GM23338 (cell line): ENCODE results near the gene CDC42BPA. TPM values are rescaled to one million over a fixed set of nuclear protein-coding genes. Genes with fewer than 3 reads are reported as not detected.

Source experiments
- ATAC-seq: fragments of 200-7000 bp; cut with Tn5 transposase; 3 replicates; pipeline ENCODE4 v1.9.1; 2020
- DNase-seq: peaks from one replicate; pipeline ENCODE4 v3.0.0-alpha.2; 2015; ENCODE audit warnings: low spot score
- H2AFZ ChIP-seq: fragments of 200-600 bp; sonication (generic); 2 replicates; pipeline ENCODE4 v1.8.0; 2016; ENCODE audit warnings: antibody characterized with exemption, mild to moderate bottlenecking, moderate library complexity
- H3F3A ChIP-seq: fragments of 200-600 bp; sonication (generic); replicated peaks from 2 replicates; pipeline ENCODE4 v1.8.0; 2017; ENCODE audit warnings: antibody characterized with exemption, mixed run types, low read depth
- H3K27ac ChIP-seq: fragments of 200-600 bp; sonication (generic); 2 replicates; pipeline ENCODE4 v1.6.1; 2016; ENCODE audit warnings: low read depth
- H3K27me3 ChIP-seq: fragments of 200-600 bp; sonication (generic); 2 replicates; pipeline ENCODE4 v1.8.0; 2016; ENCODE audit warnings: mild to moderate bottlenecking, mixed run types, moderate library complexity; ENCODE audit not compliant: insufficient read depth
- H3K36me3 ChIP-seq: fragments of 200-600 bp; sonication (generic); 2 replicates; pipeline ENCODE4 v1.8.0; 2016; ENCODE audit warnings: mild to moderate bottlenecking; ENCODE audit not compliant: insufficient read depth
- H3K4me1 ChIP-seq: fragments of 200-600 bp; sonication (generic); 2 replicates; pipeline ENCODE4 v1.8.0; 2016; ENCODE audit warnings: mild to moderate bottlenecking, moderate library complexity; ENCODE audit not compliant: insufficient read depth
- H3K4me2 ChIP-seq: fragments of 200-600 bp; sonication (generic); 2 replicates; pipeline ENCODE4 v1.7.1; 2017; ENCODE audit warnings: mixed run types
- H3K4me3 ChIP-seq: fragments of 200-600 bp; sonication (generic); 2 replicates; pipeline ENCODE4 v1.6.1; 2016; ENCODE audit warnings: mixed run types
- H3K79me2 ChIP-seq: fragments of 200-600 bp; sonication (generic); replicated peaks from 2 replicates; pipeline ENCODE4 v1.8.0; 2017; ENCODE audit warnings: mild to moderate bottlenecking; ENCODE audit not compliant: insufficient read depth
- H3K9me2 ChIP-seq: fragments of 200-600 bp; sonication (generic); 2 replicates; pipeline ENCODE4 v1.8.0; 2017; ENCODE audit not compliant: insufficient read depth
- H4K20me1 ChIP-seq: fragments of 200-600 bp; sonication (generic); replicated peaks from 2 replicates; pipeline ENCODE4 v1.8.0; 2017; ENCODE audit warnings: mild to moderate bottlenecking; ENCODE audit not compliant: insufficient read depth
- H3K27ac Mint-ChIP-seq: 2 replicates; pipeline ENCODE4 v1.8.0; 2020; ENCODE audit warnings: inconsistent platforms, mild to moderate bottlenecking, moderate library complexity, mixed read lengths
- H3K27me3 Mint-ChIP-seq: 3 replicates; pipeline ENCODE4 v1.8.0; 2022; ENCODE audit warnings: low read depth, mild to moderate bottlenecking, moderate library complexity, mixed read lengths, inconsistent platforms; ENCODE audit not compliant: insufficient read depth, poor library complexity
- H3K36me3 Mint-ChIP-seq: 3 replicates; pipeline ENCODE4 v1.8.0; 2021; ENCODE audit warnings: low read depth, mild to moderate bottlenecking, inconsistent platforms, moderate library complexity, mixed read lengths
- H3K4me1 Mint-ChIP-seq: 3 replicates; pipeline ENCODE4 v1.8.0; 2020; ENCODE audit warnings: mild to moderate bottlenecking, inconsistent platforms, mixed read lengths
- H3K4me3 Mint-ChIP-seq: 3 replicates; pipeline ENCODE4 v1.8.0; 2021; ENCODE audit warnings: moderate library complexity, mild to moderate bottlenecking, inconsistent platforms, mixed read lengths
- H3K9me3 Mint-ChIP-seq: 3 replicates; pipeline ENCODE4 v1.8.0; 2020; ENCODE audit warnings: moderate library complexity, mild to moderate bottlenecking, inconsistent platforms, mixed read lengths
- CREB1 ChIP-seq: fragments of 250-450 bp; sonication (Bioruptor Pico); IDR thresholded peaks from 2 replicates; pipeline ENCODE4 v1.5.0; 2020; ENCODE audit warnings: low read depth, mild to moderate bottlenecking, moderate library complexity
- CTCF ChIP-seq, 2 experiments: fragments of 200-600 bp in 1 of 2; sonication (generic) in 1 of 2; conservative IDR thresholded peaks; 2 replicates each; pipeline versions ENCODE4 v1.5.1 to v1.6.1; 2016 to 2017; ENCODE audit warnings: antibody characterized with exemption in 2 of 2, low read depth in 2 of 2, mild to moderate bottlenecking in 2 of 2, moderate library complexity in 1 of 2
- ETS1 ChIP-seq: IDR thresholded peaks from 2 replicates; pipeline ENCODE4 v1.6.1; 2016; ENCODE audit warnings: antibody characterized with exemption
- EZH2 ChIP-seq: fragments of 200-600 bp; sonication (generic); IDR thresholded peaks from one replicate; pipeline ENCODE4 v1.8.0; 2017; ENCODE audit warnings: antibody characterized with exemption, mild to moderate bottlenecking, low read depth; ENCODE audit not compliant: unreplicated experiment
- EZH2phosphoT487 ChIP-seq: fragments of 200-600 bp; sonication (generic); IDR thresholded peaks from one replicate; pipeline ENCODE4 v1.8.1; 2018; ENCODE audit warnings: antibody characterized with exemption; ENCODE audit not compliant: unreplicated experiment
- JUNB ChIP-seq: IDR thresholded peaks from one replicate; pipeline ENCODE4 v1.6.1; 2016; ENCODE audit warnings: antibody characterized with exemption; ENCODE audit not compliant: unreplicated experiment
- NANOG ChIP-seq: IDR thresholded peaks from 2 replicates; pipeline ENCODE4 v1.6.1; 2016; ENCODE audit warnings: antibody characterized with exemption, borderline replicate concordance
- POLR2AphosphoS5 ChIP-seq: IDR thresholded peaks from 2 replicates; pipeline ENCODE4 v1.6.1; 2016; ENCODE audit warnings: antibody characterized with exemption, low read depth
- STAT1 ChIP-seq: IDR thresholded peaks from one replicate; pipeline ENCODE4 v1.6.1; 2016; ENCODE audit warnings: antibody characterized with exemption; ENCODE audit not compliant: unreplicated experiment
- ZNF114 ChIP-seq: fragments of 250-450 bp; sonication (Bioruptor Pico); IDR thresholded peaks from 2 replicates; pipeline ENCODE4 v1.5.0; 2020; ENCODE audit warnings: mild to moderate bottlenecking, moderate library complexity
- ZNF331 ChIP-seq: fragments of 250-450 bp; sonication (Bioruptor Pico); IDR thresholded peaks from 2 replicates; pipeline ENCODE4 v1.5.0; 2020; ENCODE audit warnings: low read depth, mild to moderate bottlenecking, moderate library complexity
- polyA plus RNA-seq: library from polyadenylated mRNA; unstranded; fragments of >200 nt; fragmentation: Nextera tagmentation; extraction: Ambion mirVana; gene quantifications from 2 replicates; pipeline ENCODE4 v1.2.1, GENCODE V29; 2016
- total RNA-seq: library from RNA; depleted of rRNA; stranded (reverse); fragments of >200 nt; shearing (Covaris generic); gene quantifications from 2 replicates; pipeline ENCODE4 v1.2.3, GENCODE V29; 2014
- TF ChIP-seq, protein P1 (sequence below): fragments of 250-450 bp; sonication (Bioruptor Pico); IDR thresholded peaks from 2 replicates; pipeline ENCODE4 v1.5.0; 2020; ENCODE audit warnings: mild to moderate bottlenecking, moderate library complexity
- TF ChIP-seq, protein P2 (sequence below): IDR thresholded peaks from one replicate; pipeline ENCODE4 v1.6.1; 2018; ENCODE audit warnings: antibody characterized with exemption; ENCODE audit not compliant: unreplicated experiment

Gene CDC42BPA
- total and polyA plus RNA-seq, 2 experiments from 2014 or later, result 17.7 to 40.1 TPM

GRCh38 chr1:227112538-227112937 lies 205.8 kb downstream of the CDC42BPA start:
- no peaks in the 10 kb centered on the region for H4K20me1 ChIP-seq
- ATAC-seq, result no peak
- no peaks in the 10 kb centered on the region for H3K9me2 ChIP-seq
- no peak overlapping the region for H2AFZ ChIP-seq
- H3K4me1 Mint-ChIP-seq, result peaks cover 3% of the 10 kb centered on the region; the same call in 1 of the 3 replicates
- DNase-seq, result no peak
- H3K4me1 ChIP-seq, result no peaks in the 10 kb centered on the region
- H3K9me3 Mint-ChIP-seq, result no peaks in the 10 kb centered on the region
- H3K4me3 Mint-ChIP-seq, result no peak overlapping the region
- H3K27ac ChIP-seq, result no peak overlapping the region
- H3K27me3 ChIP-seq, result no peaks in the 10 kb centered on the region
- H3K27me3 Mint-ChIP-seq, result peaks cover 4% of the 10 kb centered on the region
- no peak overlapping the region for H3K27ac Mint-ChIP-seq
- H3K4me2 ChIP-seq, result no peak overlapping the region
- no peaks in the 10 kb centered on the region for H3K36me3 ChIP-seq
- peaks cover 5% of the 10 kb centered on the region; the same call in 2 of the 3 replicates for H3K36me3 Mint-ChIP-seq
- H3K4me3 ChIP-seq, result no peak overlapping the region
- no peaks in the 10 kb centered on the region for H3F3A ChIP-seq
- TF ChIP-seq CTCF (conservative IDR thresholded peaks at IDR 0.05; ENCODE audit: low read depth in 2 of 2) (no peak), CREB1 (CRISPR knock-in tag) (no peak), EZH2 (no peak), EZH2phosphoT487 (no peak), JUNB (no peak), NANOG (no peak), ETS1 (no peak), ZNF331 (CRISPR knock-in tag) (no peak), ZNF114 (no peak), POLR2AphosphoS5 (no peak), STAT1 (no peak)
- TF ChIP-seq, protein P1, sequence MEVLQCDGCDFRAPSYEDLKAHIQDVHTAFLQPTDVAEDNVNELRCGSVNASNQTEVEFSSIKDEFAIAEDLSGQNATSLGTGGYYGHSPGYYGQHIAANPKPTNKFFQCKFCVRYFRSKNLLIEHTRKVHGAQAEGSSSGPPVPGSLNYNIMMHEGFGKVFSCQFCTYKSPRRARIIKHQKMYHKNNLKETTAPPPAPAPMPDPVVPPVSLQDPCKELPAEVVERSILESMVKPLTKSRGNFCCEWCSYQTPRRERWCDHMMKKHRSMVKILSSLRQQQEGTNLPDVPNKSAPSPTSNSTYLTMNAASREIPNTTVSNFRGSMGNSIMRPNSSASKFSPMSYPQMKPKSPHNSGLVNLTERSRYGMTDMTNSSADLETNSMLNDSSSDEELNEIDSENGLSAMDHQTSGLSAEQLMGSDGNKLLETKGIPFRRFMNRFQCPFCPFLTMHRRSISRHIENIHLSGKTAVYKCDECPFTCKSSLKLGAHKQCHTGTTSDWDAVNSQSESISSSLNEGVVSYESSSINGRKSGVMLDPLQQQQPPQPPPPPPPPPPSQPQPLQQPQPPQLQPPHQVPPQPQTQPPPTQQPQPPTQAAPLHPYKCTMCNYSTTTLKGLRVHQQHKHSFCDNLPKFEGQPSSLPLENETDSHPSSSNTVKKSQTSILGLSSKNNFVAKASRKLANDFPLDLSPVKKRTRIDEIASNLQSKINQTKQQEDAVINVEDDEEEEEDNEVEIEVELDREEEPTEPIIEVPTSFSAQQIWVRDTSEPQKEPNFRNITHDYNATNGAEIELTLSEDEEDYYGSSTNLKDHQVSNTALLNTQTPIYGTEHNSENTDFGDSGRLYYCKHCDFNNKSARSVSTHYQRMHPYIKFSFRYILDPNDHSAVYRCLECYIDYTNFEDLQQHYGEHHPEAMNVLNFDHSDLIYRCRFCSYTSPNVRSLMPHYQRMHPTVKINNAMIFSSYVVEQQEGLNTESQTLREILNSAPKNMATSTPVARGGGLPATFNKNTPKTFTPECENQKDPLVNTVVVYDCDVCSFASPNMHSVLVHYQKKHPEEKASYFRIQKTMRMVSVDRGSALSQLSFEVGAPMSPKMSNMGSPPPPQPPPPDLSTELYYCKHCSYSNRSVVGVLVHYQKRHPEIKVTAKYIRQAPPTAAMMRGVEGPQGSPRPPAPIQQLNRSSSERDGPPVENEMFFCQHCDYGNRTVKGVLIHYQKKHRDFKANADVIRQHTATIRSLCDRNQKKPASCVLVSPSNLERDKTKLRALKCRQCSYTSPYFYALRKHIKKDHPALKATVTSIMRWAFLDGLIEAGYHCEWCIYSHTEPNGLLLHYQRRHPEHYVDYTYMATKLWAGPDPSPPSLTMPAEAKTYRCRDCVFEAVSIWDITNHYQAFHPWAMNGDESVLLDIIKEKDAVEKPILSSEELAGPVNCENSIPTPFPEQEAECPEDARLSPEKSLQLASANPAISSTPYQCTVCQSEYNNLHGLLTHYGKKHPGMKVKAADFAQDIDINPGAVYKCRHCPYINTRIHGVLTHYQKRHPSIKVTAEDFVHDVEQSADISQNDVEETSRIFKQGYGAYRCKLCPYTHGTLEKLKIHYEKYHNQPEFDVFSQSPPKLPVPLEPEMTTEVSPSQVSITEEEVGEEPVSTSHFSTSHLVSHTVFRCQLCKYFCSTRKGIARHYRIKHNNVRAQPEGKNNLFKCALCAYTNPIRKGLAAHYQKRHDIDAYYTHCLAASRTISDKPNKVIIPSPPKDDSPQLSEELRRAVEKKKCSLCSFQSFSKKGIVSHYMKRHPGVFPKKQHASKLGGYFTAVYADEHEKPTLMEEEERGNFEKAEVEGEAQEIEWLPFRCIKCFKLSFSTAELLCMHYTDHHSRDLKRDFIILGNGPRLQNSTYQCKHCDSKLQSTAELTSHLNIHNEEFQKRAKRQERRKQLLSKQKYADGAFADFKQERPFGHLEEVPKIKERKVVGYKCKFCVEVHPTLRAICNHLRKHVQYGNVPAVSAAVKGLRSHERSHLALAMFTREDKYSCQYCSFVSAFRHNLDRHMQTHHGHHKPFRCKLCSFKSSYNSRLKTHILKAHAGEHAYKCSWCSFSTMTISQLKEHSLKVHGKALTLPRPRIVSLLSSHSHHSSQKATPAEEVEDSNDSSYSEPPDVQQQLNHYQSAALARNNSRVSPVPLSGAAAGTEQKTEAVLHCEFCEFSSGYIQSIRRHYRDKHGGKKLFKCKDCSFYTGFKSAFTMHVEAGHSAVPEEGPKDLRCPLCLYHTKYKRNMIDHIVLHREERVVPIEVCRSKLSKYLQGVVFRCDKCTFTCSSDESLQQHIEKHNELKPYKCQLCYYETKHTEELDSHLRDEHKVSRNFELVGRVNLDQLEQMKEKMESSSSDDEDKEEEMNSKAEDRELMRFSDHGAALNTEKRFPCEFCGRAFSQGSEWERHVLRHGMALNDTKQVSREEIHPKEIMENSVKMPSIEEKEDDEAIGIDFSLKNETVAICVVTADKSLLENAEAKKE (CRISPR knock-in tag), result no peak
- TF ChIP-seq, protein P2, sequence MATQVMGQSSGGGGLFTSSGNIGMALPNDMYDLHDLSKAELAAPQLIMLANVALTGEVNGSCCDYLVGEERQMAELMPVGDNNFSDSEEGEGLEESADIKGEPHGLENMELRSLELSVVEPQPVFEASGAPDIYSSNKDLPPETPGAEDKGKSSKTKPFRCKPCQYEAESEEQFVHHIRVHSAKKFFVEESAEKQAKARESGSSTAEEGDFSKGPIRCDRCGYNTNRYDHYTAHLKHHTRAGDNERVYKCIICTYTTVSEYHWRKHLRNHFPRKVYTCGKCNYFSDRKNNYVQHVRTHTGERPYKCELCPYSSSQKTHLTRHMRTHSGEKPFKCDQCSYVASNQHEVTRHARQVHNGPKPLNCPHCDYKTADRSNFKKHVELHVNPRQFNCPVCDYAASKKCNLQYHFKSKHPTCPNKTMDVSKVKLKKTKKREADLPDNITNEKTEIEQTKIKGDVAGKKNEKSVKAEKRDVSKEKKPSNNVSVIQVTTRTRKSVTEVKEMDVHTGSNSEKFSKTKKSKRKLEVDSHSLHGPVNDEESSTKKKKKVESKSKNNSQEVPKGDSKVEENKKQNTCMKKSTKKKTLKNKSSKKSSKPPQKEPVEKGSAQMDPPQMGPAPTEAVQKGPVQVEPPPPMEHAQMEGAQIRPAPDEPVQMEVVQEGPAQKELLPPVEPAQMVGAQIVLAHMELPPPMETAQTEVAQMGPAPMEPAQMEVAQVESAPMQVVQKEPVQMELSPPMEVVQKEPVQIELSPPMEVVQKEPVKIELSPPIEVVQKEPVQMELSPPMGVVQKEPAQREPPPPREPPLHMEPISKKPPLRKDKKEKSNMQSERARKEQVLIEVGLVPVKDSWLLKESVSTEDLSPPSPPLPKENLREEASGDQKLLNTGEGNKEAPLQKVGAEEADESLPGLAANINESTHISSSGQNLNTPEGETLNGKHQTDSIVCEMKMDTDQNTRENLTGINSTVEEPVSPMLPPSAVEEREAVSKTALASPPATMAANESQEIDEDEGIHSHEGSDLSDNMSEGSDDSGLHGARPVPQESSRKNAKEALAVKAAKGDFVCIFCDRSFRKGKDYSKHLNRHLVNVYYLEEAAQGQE, result no peak
- H3K79me2 ChIP-seq, result no peaks in the 10 kb centered on the region
